K562 (cell line): ENCODE measurements around the gene HMCES. TPM values are rescaled to one million over a fixed set of nuclear protein-coding genes. Genes with fewer than 3 reads are reported as not detected.

Source experiments
- ATF7 ChIP-seq: fragments of 450-650 bp; IDR thresholded peaks from 2 replicates; pipeline ENCODE4 v1.7.1; 2014; ENCODE audit warnings: mild to moderate bottlenecking, moderate library complexity
- CEBPG ChIP-seq, 3 experiments: fragments of 200-800 bp in 1 of 3; sonication (Bioruptor generic) in 1 of 3; sonication (generic) in 1 of 3; formaldehyde crosslinking in 1 of 3; IDR thresholded peaks in 2 of 3; conservative IDR thresholded peaks in 1 of 3; 2 replicates each; pipeline versions ENCODE4 v1.6.1 to v1.8.0; 2016 to 2022; ENCODE audit warnings: missing compliant biosample characterization in 2 of 3, missing genetic modification characterization in 2 of 3, mild to moderate bottlenecking in 1 of 3, missing genetic modification reagents in 1 of 3
- EP300 ChIP-seq: IDR thresholded peaks from 2 replicates; pipeline ENCODE4 v1.6.1; 2012; ENCODE audit warnings: low read length, improper control_type of control experiment
- FOXK1 ChIP-seq: sonication (generic); formaldehyde crosslinking; IDR thresholded peaks from 2 replicates; pipeline ENCODE4 v1.8.0; 2022; ENCODE audit warnings: missing genetic modification reagents, mild to moderate bottlenecking, borderline replicate concordance
- HNRNPLL ChIP-seq: fragments of 200-400 bp; formaldehyde crosslinking; IDR thresholded peaks from 2 replicates; pipeline ENCODE4 v1.6.1; 2017; ENCODE audit warnings: low read length, low read depth, mild to moderate bottlenecking; ENCODE audit not compliant: poor library complexity, severe bottlenecking
- JUN ChIP-seq, 2 experiments: sonication (generic) in 1 of 2; formaldehyde crosslinking in 1 of 2; IDR thresholded peaks; 2 replicates each; pipeline versions ENCODE4 v1.6.1 to v1.8.0; 2012 to 2022; ENCODE audit warnings: borderline replicate concordance in 2 of 2, mild to moderate bottlenecking in 2 of 2, improper control_type of control experiment in 1 of 2, low read depth in 1 of 2, low read length in 1 of 2, missing genetic modification reagents in 1 of 2
- MXI1 ChIP-seq: IDR thresholded peaks from 2 replicates; pipeline ENCODE4 v1.6.1; 2011; ENCODE audit warnings: low read depth, mild to moderate bottlenecking, improper control_type of control experiment, low read length
- NUFIP1 ChIP-seq: fragments of 450-650 bp; IDR thresholded peaks from 2 replicates; pipeline ENCODE4 v1.6.1; 2018; ENCODE audit not compliant: partially characterized antibody
- SAFB2 ChIP-seq: fragments of 200-400 bp; formaldehyde crosslinking; IDR thresholded peaks from 2 replicates; pipeline ENCODE4 v1.6.1; 2018; ENCODE audit warnings: borderline replicate concordance, low read length, low read depth, moderate library complexity; ENCODE audit not compliant: severe bottlenecking
- SPI1 ChIP-seq: IDR thresholded peaks from 2 replicates; pipeline ENCODE4 v1.6.1; 2011; ENCODE audit warnings: low read depth, low read length, control low read depth, borderline replicate concordance
- TAF15 ChIP-seq: fragments of 200-400 bp; formaldehyde crosslinking; IDR thresholded peaks from 2 replicates; pipeline ENCODE4 v1.6.1; 2017; ENCODE audit warnings: mild to moderate bottlenecking, low read depth, low read length, moderate library complexity
- ZNF408 ChIP-seq: fragments of 250-450 bp; sonication (Bioruptor Pico); IDR thresholded peaks from 2 replicates; pipeline ENCODE4 v1.4.0; 2020; ENCODE audit warnings: low read depth, mild to moderate bottlenecking, moderate library complexity
- ZNF518B ChIP-seq: fragments of 250-450 bp; sonication (Bioruptor Pico); IDR thresholded peaks from 2 replicates; pipeline ENCODE4 v1.5.0; 2021; ENCODE audit warnings: mild to moderate bottlenecking, moderate library complexity
- ZNF57 ChIP-seq: fragments of 450-650 bp; formaldehyde crosslinking; IDR thresholded peaks from 2 replicates; pipeline ENCODE4 v1.4.0; 2020; ENCODE audit warnings: mild to moderate bottlenecking, moderate library complexity
- ZNF639 ChIP-seq, 2 experiments: fragments of 200-800 bp in 1 of 2; sonication (Bioruptor generic) in 1 of 2; sonication (generic) in 1 of 2; formaldehyde crosslinking in 1 of 2; IDR thresholded peaks in 1 of 2; conservative IDR thresholded peaks in 1 of 2; 2 replicates each; pipeline versions ENCODE4 v1.5.0 to v1.6.1; 2016 to 2020; ENCODE audit warnings: missing compliant biosample characterization in 1 of 2, missing genetic modification characterization in 1 of 2, missing genetic modification reagents in 1 of 2
- ZNF79 ChIP-seq: fragments of 250-450 bp; sonication (Bioruptor Pico); IDR thresholded peaks from 2 replicates; pipeline ENCODE4 v1.4.0; 2020; ENCODE audit warnings: low read depth, mild to moderate bottlenecking, moderate library complexity
- polyA plus RNA-seq, 8 experiments: library from polyadenylated mRNA; depleted of rRNA in 4 of 8; stranded (reverse) in 5 of 8; unstranded in 3 of 8; fragments of >200 nt; fragmentation: Nextera tagmentation in 2 of 8; fragmentation: Illumina TruSeq in 1 of 8; extraction: Ambion mirVana in 2 of 8; extraction: Trizol in 1 of 8; gene quantifications; 2 replicates each; pipeline versions ENCODE4 v1.2.1 to v1.2.3, GENCODE V29; 2011 to 2014; ENCODE audit warnings: inconsistent platforms in 1 of 8, missing spikeins in 1 of 8
- total RNA-seq, 7 experiments: library from RNA; depleted of rRNA in 6 of 7; stranded (reverse); fragments of >200 nt in 6 of 7; fragmentation: Illumina TruSeq in 2 of 7; extraction: Trizol in 2 of 7; gene quantifications; 2 replicates each; pipeline versions ENCODE4 v1.2.1 to v1.2.3, GENCODE V29; 2011 to 2021; ENCODE audit warnings: low replicate concordance in 1 of 7
- TF ChIP-seq, protein P1 (sequence below): fragments of 450-650 bp; formaldehyde crosslinking; IDR thresholded peaks from 2 replicates; pipeline ENCODE4 v1.4.0; 2020; ENCODE audit warnings: mild to moderate bottlenecking
- TF ChIP-seq, protein P2 (sequence below): fragments of 200-800 bp; sonication (Bioruptor generic); IDR thresholded peaks from 2 replicates; pipeline ENCODE4 v1.6.1; 2017; ENCODE audit warnings: missing genetic modification characterization, missing compliant biosample characterization

Gene HMCES
- total and polyA plus RNA-seq, 9 of the 15 experiments (the other 6 are each of a cell fraction or from before 2014, with no cell fraction given) = 18.8 to 45.3 (median 24.8) TPM

- TF ChIP-seq, protein P1, sequence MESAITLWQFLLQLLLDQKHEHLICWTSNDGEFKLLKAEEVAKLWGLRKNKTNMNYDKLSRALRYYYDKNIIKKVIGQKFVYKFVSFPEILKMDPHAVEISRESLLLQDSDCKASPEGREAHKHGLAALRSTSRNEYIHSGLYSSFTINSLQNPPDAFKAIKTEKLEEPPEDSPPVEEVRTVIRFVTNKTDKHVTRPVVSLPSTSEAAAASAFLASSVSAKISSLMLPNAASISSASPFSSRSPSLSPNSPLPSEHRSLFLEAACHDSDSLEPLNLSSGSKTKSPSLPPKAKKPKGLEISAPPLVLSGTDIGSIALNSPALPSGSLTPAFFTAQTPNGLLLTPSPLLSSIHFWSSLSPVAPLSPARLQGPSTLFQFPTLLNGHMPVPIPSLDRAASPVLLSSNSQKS (CRISPR knock-in tag) = no peak
- TF ChIP-seq NUFIP1 (no peak), ZNF408 (CRISPR knock-in tag) (no peak), ZNF57 (CRISPR knock-in tag) (no peak), JUN (IDR thresholded peaks at IDR 0.05; ENCODE audit: borderline replicate concordance, low read depth, low read length) (peak; percentile 68; the same call in 1 of the 2 replicates), JUN (CRISPR knock-in tag; IDR thresholded peaks at IDR 0.05; ENCODE audit: borderline replicate concordance) (no peak), SAFB2 (no peak), ZNF79 (CRISPR knock-in tag) (0 out of 2 replicates have a peak, but pooled peaks have one; percentile 5), SPI1 (no peak), CEBPG (CRISPR knock-in tag; IDR thresholded peaks at IDR 0.05) (no peak), CEBPG (tag; conservative IDR thresholded peaks at IDR 0.05 in 1 of 2, IDR thresholded peaks at IDR 0.05 in 1 of 2) (peak in 1 of 2 experiments; percentile 58; a peak in 2 of 4 replicates), TAF15 (no peak), ATF7 (no peak), FOXK1 (CRISPR knock-in tag) (no peak), MXI1 (no peak), EP300 (no peak), HNRNPLL (no peak), ZNF518B (no peak), ZNF639 (CRISPR knock-in tag; conservative IDR thresholded peaks at IDR 0.05 in 1 of 2, IDR thresholded peaks at IDR 0.05 in 1 of 2) (peak in 1 of 2 experiments; percentile 51; a peak in 1 of 4 replicates)
- TF ChIP-seq, protein P2, sequence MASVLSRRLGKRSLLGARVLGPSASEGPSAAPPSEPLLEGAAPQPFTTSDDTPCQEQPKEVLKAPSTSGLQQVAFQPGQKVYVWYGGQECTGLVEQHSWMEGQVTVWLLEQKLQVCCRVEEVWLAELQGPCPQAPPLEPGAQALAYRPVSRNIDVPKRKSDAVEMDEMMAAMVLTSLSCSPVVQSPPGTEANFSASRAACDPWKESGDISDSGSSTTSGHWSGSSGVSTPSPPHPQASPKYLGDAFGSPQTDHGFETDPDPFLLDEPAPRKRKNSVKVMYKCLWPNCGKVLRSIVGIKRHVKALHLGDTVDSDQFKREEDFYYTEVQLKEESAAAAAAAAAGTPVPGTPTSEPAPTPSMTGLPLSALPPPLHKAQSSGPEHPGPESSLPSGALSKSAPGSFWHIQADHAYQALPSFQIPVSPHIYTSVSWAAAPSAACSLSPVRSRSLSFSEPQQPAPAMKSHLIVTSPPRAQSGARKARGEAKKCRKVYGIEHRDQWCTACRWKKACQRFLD (CRISPR knock-in tag) = peak; percentile 74; the same call in 1 of the 2 replicates
Observed at GRCh38 chr3:129230311-129231019, 48.2 kb upstream of the HMCES start (continued).
